Measurements from ENCODE around the gene PDE6C. TPM values are rescaled to one million over a fixed set of nuclear protein-coding genes. Genes with fewer than 3 reads are reported as not detected.

The PDE6C gene
- total RNA-seq, 1 experiment from 2014 or later, result not detected

- peaks cover 7% of the 10 kb centered on the region for H3K23me2 ChIP-seq (ENCODE audit: insufficient read length, low read depth, low read length, poor library complexity, severe bottlenecking)
- H3K56ac ChIP-seq (ENCODE audit: insufficient read length, low read depth, low read length), result no peak overlapping the region
- no peak overlapping the region for H3K4me3 Mint-ChIP-seq
These were observed 13.0 kb upstream of the PDE6C start for GRCh38 chr10:93599335-93599734.

More at GRCh38 chr10:93599335-93599734, 13.0 kb upstream of the PDE6C start:
- no CpG with 5 or more reads among the region's 1 CpG for WGBS (ENCODE audit: extremely low coverage, insufficient read length, low lambda C conversion rate)
- H3K9me3 Mint-ChIP-seq, result no peaks in the 10 kb centered on the region
- no peaks in the 10 kb centered on the region; a peak in 1 of 7 replicates for H3K36me3 Mint-ChIP-seq (ENCODE audit: insufficient read depth in 1 of 3, low read depth in 3 of 3)
- H3K4ac ChIP-seq (ENCODE audit: low read depth, low read length), result no peak overlapping the region
- no peak overlapping the region for H3K27ac ChIP-seq (ENCODE audit: insufficient read length, low read depth, low read length)
- H4K91ac ChIP-seq (ENCODE audit: insufficient read length, low read depth, low read length), result no peak overlapping the region
- TF ChIP-seq CTCF (conservative IDR thresholded peaks at IDR 0.05), result no peak
- no peak overlapping the region for H2BK20ac ChIP-seq (ENCODE audit: low read depth, low read length, poor library complexity, severe bottlenecking)
- no peak overlapping the region for H3K18ac ChIP-seq (ENCODE audit: insufficient read length, low read depth, low read length)
- H4K8ac ChIP-seq (replicated peaks; ENCODE audit: insufficient read length, low read depth, low read length), result no peak overlapping the region
- no peaks in the 10 kb centered on the region for H3K4me1 ChIP-seq (ENCODE audit: insufficient read depth, low read length)
- no peaks in the 10 kb centered on the region for H3K79me2 ChIP-seq (ENCODE audit: insufficient read depth, low read length)
- H3K27me3 Mint-ChIP-seq (ENCODE audit: low read depth), result peaks cover 69% of the 10 kb centered on the region
- peaks cover 14 to 15% of the 10 kb centered on the region in 2 experiments for H3K4me1 Mint-ChIP-seq
- H3K27ac Mint-ChIP-seq, result no peak overlapping the region
- no peak for DNase-seq
- no peak overlapping the region for H3K23ac ChIP-seq (ENCODE audit: insufficient read length, low read depth, low read length)
- H3K27me3 ChIP-seq (ENCODE audit: insufficient read depth, low read length), result peaks cover 24% of the 10 kb centered on the region
- H2AK5ac ChIP-seq (ENCODE audit: insufficient read length, low read length), result no peak overlapping the region
- no peaks in the 10 kb centered on the region for H4K20me1 ChIP-seq (ENCODE audit: control insufficient read depth, insufficient read depth, insufficient read length)
- no peak overlapping the region for H2AFZ ChIP-seq (ENCODE audit: low read length)
- H3K14ac ChIP-seq (ENCODE audit: insufficient read depth, low read length), result no peak overlapping the region
- H3T11ph ChIP-seq (ENCODE audit: low read length), result no peak overlapping the region
- no peaks in the 10 kb centered on the region for H3K79me1 ChIP-seq (ENCODE audit: insufficient read depth, low read depth, low read length, poor library complexity, severe bottlenecking)
- H2BK120ac ChIP-seq (ENCODE audit: low read depth, low read length, poor library complexity, severe bottlenecking), result no peak overlapping the region
- H3K4me2 ChIP-seq (ENCODE audit: insufficient read depth, insufficient read length, low read length), result no peak overlapping the region
- no peaks in the 10 kb centered on the region for H3K9me3 ChIP-seq (ENCODE audit: control insufficient read depth, low read depth, low read length)
- no peak overlapping the region for H2BK15ac ChIP-seq (ENCODE audit: low read depth, low read length)
- no peak overlapping the region for H2BK5ac ChIP-seq (ENCODE audit: insufficient read length, low read length)
- H3K9ac ChIP-seq (ENCODE audit: extremely low read depth, insufficient read length, low read length), result no peak overlapping the region
- H2BK12ac ChIP-seq (ENCODE audit: insufficient read length, low read depth, low read length), result no peak overlapping the region
- H4K5ac ChIP-seq (ENCODE audit: insufficient read length, low read depth, low read length), result no peak overlapping the region

All from H9 (cell line).